PC-3 (cell line): ENCODE data around the gene FAM124A.

ENCODE experiments used
- EZH2 ChIP-seq: fragments of 300-600 bp; sonication (generic); IDR thresholded peaks from one replicate; pipeline ENCODE4 v1.6.1; 2017; ENCODE audit warnings: antibody characterized with exemption, mild to moderate bottlenecking, low read length; ENCODE audit not compliant: unreplicated experiment
- TF ChIP-seq, protein P1 (sequence below): fragments of 300-600 bp; sonication (generic); conservative IDR thresholded peaks from 2 replicates; pipeline ENCODE4 v1.5.1; 2017; ENCODE audit warnings: antibody characterized with exemption, low read depth, mild to moderate bottlenecking, low read length

DNA sequence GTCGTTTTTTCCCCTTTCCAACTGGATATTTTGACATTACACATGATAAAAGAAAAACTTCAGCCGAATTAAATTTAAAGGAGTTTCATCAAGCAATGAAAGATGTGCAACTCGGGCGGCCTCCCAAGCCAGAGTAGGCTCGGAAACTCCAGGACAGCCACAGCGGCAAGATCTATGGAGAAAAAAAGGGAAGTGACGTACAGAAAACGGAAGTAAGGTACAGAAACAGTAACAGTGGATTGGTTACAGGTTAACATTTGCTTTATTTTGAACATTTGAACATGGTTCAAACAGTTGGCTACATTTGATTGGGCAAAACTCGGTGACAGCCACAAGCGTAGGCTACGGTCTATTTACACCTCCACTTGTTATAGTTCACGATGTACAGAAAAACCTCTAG lies 30.5 kb upstream of the FAM124A start:
- TF ChIP-seq, protein P1, sequence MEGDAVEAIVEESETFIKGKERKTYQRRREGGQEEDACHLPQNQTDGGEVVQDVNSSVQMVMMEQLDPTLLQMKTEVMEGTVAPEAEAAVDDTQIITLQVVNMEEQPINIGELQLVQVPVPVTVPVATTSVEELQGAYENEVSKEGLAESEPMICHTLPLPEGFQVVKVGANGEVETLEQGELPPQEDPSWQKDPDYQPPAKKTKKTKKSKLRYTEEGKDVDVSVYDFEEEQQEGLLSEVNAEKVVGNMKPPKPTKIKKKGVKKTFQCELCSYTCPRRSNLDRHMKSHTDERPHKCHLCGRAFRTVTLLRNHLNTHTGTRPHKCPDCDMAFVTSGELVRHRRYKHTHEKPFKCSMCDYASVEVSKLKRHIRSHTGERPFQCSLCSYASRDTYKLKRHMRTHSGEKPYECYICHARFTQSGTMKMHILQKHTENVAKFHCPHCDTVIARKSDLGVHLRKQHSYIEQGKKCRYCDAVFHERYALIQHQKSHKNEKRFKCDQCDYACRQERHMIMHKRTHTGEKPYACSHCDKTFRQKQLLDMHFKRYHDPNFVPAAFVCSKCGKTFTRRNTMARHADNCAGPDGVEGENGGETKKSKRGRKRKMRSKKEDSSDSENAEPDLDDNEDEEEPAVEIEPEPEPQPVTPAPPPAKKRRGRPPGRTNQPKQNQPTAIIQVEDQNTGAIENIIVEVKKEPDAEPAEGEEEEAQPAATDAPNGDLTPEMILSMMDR = no peak
- TF ChIP-seq EZH2 = no peak
